Measurements from ENCODE around the gene AHNAK.

- TF ChIP-seq JUNB (IDR thresholded peaks at IDR 0.05): no peak
- no peak for TF ChIP-seq RFX5 (IDR thresholded peaks at IDR 0.05)
Measured at GRCh38 chr11:62492586-62492985, 54.0 kb downstream of the AHNAK start.

Data from A549 (cell line).